Measurements from ENCODE around the gene WDR74. TPM values are rescaled to one million over a fixed set of nuclear protein-coding genes. Genes with fewer than 3 reads are reported as not detected.
A peak's percentile ranks its signal among the peaks of the same experiment; 100 is the strongest.

Gene WDR74
- polyA plus RNA-seq, 5 donors, result 35.6 to 50.3 (median 42.9) TPM

DNA sequence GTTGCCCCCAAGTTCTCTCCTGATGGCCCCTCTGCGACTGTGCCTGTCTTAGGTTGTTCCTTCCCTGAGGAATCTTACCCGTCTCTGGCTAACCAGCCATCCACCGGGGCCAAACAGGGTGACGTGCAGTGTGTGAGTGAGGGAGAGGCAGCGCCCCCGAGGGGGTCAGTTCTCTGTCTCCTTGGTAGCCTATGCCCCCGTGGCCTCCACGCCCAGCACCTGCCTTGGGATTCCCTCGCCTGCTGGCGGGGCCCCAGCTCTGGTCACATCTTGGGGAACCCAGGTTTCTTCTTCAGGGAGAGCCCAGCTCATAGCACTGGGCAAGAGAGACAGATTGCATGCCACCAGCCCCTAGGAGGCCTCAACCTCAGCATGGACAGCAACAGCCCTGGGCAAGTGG lies 39.9 kb downstream of the WDR74 start:
- DNase-seq, result no peak

DNA sequence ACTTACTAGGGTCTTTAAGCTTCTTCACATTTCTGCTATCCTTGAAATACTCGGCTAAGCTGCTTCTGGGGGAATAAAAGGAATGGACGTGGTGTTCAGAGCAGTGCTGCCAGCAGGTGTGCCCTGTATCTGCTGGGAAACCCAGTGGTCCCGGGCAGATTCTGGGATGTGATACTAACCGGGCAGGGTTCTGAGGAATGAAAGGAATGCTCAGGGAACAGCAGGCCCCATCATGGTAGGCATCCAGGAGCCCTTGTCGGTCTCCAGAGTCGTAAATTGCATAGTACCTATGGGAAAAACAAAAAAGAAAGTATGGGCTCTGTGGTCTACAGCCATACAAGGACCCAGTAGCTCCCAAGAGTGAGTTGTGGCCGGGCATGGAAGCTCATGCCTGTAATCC lies 43.1 kb downstream of the WDR74 start:
- DNase-seq, result no peak

DNA sequence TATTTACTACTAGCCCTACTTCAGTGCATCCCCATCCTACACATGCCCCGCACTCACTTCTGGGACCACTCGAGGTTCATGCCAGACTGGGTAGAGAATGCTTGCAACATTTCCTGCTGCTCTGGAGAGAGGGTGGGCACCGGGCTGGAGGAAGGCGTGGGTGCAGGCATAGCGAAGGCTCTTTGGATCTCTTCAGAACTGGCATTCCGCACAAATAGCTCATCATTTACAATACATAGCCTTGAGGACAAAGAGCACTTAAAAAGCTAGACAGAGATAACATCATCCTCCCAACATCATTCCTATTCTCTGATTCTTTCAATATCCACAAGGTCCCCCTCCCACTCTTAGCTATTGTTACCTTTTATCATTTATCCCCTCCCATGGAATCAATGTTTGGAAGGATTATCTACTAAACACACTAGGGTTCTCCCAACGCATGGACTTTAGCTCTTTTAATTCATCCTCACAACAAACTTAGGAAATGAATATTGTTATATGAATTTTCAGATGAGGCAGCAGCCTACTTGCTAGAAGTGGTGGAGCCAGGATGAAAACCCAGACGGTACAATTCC lies 45.1 kb downstream of the WDR74 start:
- DNase-seq, result no peak

DNA sequence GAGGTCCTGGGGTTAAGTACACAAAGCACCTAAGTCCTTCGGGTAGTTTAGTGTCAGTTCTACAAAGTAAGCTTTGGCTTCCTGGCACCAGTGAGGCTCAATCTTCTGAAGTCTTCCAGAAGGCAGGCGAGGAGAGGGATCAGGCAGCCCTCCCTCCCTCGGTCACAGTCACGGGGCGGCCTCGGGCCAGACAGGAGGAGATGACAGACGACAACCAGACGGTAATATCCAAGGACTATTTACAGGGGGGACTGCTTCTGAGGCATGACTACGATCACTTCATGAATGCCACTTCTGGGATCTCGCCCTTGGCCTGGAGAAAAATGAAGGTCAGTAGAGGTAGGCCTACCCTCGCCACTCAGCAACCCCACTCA lies 47.2 kb downstream of the WDR74 start:
- DNase-seq, result peak; percentile 63 to 66

DNA sequence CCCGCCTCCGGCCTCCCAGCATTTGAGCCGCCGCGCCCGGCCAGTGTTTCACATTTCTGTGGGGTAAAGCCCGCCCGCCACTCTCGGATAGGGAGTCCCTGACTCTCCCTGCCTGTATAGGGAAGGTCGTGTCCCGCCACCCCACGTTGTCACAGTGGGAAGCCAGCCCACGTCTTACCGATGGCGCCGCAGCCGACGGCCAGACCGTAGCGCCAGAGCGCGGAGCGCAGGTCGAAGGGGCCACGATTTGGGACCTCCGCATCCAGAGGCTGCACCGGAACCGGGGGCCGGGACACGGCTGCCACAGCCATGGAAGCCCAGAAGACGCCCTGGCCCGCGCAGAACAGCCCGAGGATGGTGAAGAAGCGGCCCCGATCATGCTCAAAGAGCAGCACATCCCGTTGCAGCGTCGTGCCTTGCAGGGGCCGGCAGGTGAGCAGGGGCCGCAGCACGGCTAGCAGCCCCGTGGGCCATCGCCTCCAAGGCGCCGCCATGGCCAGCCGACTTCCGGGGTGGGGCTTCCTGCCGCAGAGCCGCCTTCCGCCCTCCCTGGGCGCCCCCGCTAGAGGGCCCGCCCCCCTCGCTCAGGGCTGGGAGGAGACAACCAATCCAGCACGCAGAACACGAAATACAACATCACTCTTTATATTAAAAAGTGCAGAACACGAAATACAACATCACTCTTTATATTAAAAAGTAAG lies 47.7 kb downstream of the WDR74 start, which contains the start of gene TMEM223:
Gene TMEM223, minus strand, starts transcription at position 506 of the 701 bp plus-strand sequence. Its CDS starts 12 bp downstream, at position 494.
- peak; percentile 81 to 84 for DNase-seq

DNA sequence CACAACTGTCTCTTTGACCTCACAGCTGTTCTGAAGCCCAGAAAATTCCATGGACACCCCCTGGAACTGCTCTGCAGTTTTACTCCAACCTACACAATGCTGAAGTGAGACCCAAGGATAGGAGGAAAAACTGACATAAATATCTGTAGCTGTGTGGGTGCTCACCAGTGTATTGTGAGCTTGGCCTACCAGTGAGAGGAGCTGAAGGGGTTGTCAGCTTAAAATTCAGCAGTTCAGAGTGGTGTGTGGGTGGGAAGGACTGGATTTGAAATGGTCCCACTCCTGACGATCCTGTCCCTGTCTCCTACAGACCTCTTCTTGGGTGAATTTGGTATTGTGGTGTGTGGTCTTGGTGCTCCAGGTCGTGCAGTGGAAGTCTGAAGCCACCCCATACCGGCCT lies 49.8 kb downstream of the WDR74 start:
- no peak for DNase-seq

DNA sequence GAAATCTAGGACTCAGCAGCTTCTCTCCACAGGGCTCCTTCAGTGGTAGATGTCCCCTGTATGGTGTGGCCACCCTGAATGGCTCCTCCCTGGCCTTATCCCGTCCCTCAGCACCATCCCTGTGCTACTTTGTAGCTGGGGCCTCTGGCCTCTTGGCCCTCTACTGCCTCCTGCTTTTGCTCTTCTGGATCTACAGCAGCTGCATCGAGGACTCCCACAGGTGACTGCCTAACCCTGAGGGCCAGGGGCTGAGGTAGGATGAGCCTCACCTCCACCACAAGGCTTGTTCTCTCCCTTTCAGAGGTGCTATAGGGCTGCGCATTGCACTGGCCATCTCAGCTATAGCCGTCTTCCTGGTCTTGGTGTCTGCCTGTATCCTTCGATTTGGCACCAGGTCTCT lies 50.4 kb downstream of the WDR74 start:
- DNase-seq, result no peak

DNA sequence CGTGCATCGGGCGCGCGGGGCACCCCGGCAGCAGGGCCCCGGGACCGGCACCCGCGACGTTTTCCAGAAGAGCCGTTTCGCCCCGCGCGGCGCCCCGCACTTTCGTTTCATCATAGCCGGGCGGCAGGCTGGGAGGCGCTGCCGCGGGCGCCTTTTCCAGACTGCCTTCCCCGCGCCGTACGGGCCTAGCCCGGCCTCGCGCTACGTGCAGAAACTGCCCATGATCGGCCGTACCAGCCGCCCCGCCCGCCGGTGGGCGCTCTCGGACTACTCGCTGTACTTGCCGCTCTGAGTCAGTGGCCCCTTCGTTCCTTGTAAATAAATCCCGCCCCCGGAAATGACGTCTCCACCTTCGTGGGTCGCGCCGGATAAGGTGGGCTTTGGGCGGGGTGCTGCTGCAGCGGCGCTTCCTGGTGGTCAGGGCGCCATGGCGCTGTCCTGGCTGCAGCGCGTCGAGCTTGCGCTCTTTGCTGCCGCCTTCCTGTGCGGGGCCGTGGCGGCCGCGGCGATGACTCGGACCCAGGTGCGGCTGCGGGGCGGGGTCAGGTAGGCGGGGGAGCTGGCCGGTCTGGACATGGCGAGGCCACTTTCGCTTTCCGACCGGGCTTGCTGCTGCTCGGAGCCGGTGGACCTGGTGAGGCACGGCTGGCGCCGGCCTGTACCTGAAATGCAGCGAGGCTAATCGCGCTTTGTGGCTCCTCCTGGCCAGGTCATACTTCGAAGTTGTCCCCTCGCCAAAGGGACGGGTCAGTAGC lies 52.2 kb downstream of the WDR74 start, which contains the start of gene TMEM179B:
Gene TMEM179B, plus strand, starts transcription at position 398 of the 755 bp plus-strand sequence. Its CDS starts 30 bp downstream, at position 428.
- DNase-seq, result peak; percentile 96 to 97

DNA sequence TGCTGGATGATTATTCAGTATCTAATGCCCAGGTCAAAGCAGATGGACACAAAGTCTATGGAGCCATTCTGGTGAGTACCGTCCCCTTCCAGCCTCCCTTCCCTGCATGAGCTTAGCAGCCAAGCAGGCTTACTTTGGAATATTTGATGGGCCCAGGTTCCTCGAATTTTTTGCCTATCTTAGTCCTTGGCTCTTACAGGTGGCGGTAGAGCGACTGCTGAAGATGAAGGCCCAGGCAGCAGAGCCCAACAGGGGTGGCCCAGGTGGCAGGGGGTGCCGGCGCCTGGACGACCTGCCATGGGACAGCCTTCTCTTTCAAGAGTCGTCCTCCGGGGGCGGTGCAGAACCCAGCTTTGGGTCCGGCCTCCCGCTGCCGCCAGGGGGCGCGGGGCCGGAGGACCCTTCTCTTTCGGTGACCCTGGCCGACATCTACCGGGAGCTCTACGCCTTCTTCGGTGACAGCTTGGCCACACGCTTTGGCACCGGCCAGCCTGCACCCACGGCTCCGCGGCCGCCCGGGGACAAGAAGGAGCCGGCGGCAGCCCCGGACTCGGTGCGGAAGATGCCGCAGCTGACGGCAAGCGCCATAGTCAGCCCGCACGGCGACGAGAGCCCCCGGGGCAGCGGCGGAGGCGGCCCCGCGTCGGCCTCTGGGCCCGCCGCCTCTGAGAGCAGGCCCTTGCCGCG lies 52.9 kb downstream of the WDR74 start:
- peak; percentile 85 to 89 for DNase-seq

Other genes starting within 250 kb of the WDR74 start
- 10 to 100 TPM; 22.4 to 26.3 (median 25.0) TPM for gene TUT1, start 248.1 kb downstream of the WDR74 start, polyA plus RNA-seq (ENCODE audit: insufficient read depth in 1 of 5, insufficient read length in 5 of 5, low replicate concordance in 1 of 5)
- 100 to 1,000 TPM in 1 of 5 donors, 10 to 100 TPM in 4; 88.1 to 103 (median 95.4) TPM for gene MTA2, start 237.7 kb downstream of the WDR74 start, polyA plus RNA-seq (ENCODE audit: insufficient read depth in 1 of 5, insufficient read length in 5 of 5, low replicate concordance in 1 of 5)
- gene EML3, start 226.8 kb downstream of the WDR74 start, polyA plus RNA-seq (ENCODE audit: insufficient read depth in 1 of 5, insufficient read length in 5 of 5, low replicate concordance in 1 of 5), result 10 to 100 TPM; 32.6 to 57.4 (median 49.5) TPM
- 1 to 10 TPM; 3.3 to 7.5 (median 4.8) TPM for gene ROM1, start 226.3 kb downstream of the WDR74 start, polyA plus RNA-seq (ENCODE audit: insufficient read depth in 1 of 5, insufficient read length in 5 of 5, low replicate concordance in 1 of 5)
- 10 to 100 TPM; 17.4 to 39.9 (median 26.4) TPM for gene B3GAT3, start 217.6 kb downstream of the WDR74 start, polyA plus RNA-seq (ENCODE audit: insufficient read depth in 1 of 5, insufficient read length in 5 of 5, low replicate concordance in 1 of 5)
- gene GANAB, start 193.0 kb downstream of the WDR74 start, polyA plus RNA-seq (ENCODE audit: insufficient read depth in 1 of 5, insufficient read length in 5 of 5, low replicate concordance in 1 of 5), result 100 to 1,000 TPM; 288 to 339 (median 312) TPM
- 10 to 100 TPM; 12.0 to 19.6 (median 14.3) TPM for gene INTS5, start 186.3 kb downstream of the WDR74 start, polyA plus RNA-seq (ENCODE audit: insufficient read depth in 1 of 5, insufficient read length in 5 of 5, low replicate concordance in 1 of 5)
- gene C11orf98, start 174.4 kb downstream of the WDR74 start, polyA plus RNA-seq (ENCODE audit: insufficient read depth in 1 of 5, insufficient read length in 5 of 5, low replicate concordance in 1 of 5), result 10 to 100 TPM; 45.9 to 64.1 (median 52.8) TPM
- 1 to 10 TPM; 4.8 to 9.0 (median 7.1) TPM for gene CSKMT, start 174.3 kb downstream of the WDR74 start, polyA plus RNA-seq (ENCODE audit: insufficient read depth in 1 of 5, insufficient read length in 5 of 5, low replicate concordance in 1 of 5)
- gene UQCC3, start 167.9 kb downstream of the WDR74 start, polyA plus RNA-seq (ENCODE audit: insufficient read depth in 1 of 5, insufficient read length in 5 of 5, low replicate concordance in 1 of 5), result 10 to 100 TPM in 1 of 5 donors, 1 to 10 TPM in 4; 5.0 to 10.8 (median 6.7) TPM
- 1 to 10 TPM; 4.9 to 9.5 (median 8.8) TPM for gene LBHD1, start 167.3 kb downstream of the WDR74 start, polyA plus RNA-seq (ENCODE audit: insufficient read depth in 1 of 5, insufficient read length in 5 of 5, low replicate concordance in 1 of 5)
- gene UBXN1, start 160.5 kb downstream of the WDR74 start, polyA plus RNA-seq (ENCODE audit: insufficient read depth in 1 of 5, insufficient read length in 5 of 5, low replicate concordance in 1 of 5), result 100 to 1,000 TPM; 132 to 176 (median 145) TPM
- 1 to 10 TPM in 1 of 5 donors, under 1 TPM in 4; 0.37 to 1.3 (median 0.55) TPM for gene LRRN4CL, start 150.1 kb downstream of the WDR74 start, polyA plus RNA-seq (ENCODE audit: insufficient read depth in 1 of 5, insufficient read length in 5 of 5, low replicate concordance in 1 of 5)
- gene BSCL2, start 132.2 kb downstream of the WDR74 start, polyA plus RNA-seq (ENCODE audit: insufficient read depth in 1 of 5, insufficient read length in 5 of 5, low replicate concordance in 1 of 5), result 10 to 100 TPM; 38.0 to 50.3 (median 45.9) TPM
- gene GNG3, start 131.9 kb downstream of the WDR74 start, polyA plus RNA-seq (ENCODE audit: insufficient read depth in 1 of 5, insufficient read length in 5 of 5, low replicate concordance in 1 of 5), result 1 to 10 TPM in 4 of 5 donors, under 1 TPM in 1; 0.73 to 1.7 (median 1.5) TPM
- gene HNRNPUL2, start 112.1 kb downstream of the WDR74 start, polyA plus RNA-seq (ENCODE audit: insufficient read depth in 1 of 5, insufficient read length in 5 of 5, low replicate concordance in 1 of 5), result 10 to 100 TPM; 73.0 to 85.8 (median 81.9) TPM
- 10 to 100 TPM; 36.1 to 47.0 (median 37.1) TPM for gene TTC9C, start 111.1 kb downstream of the WDR74 start, polyA plus RNA-seq (ENCODE audit: insufficient read depth in 1 of 5, insufficient read length in 5 of 5, low replicate concordance in 1 of 5)
- gene ZBTB3, start 85.4 kb downstream of the WDR74 start, polyA plus RNA-seq (ENCODE audit: insufficient read depth in 1 of 5, insufficient read length in 5 of 5, low replicate concordance in 1 of 5), result 1 to 10 TPM; 5.6 to 9.6 (median 7.0) TPM
- gene POLR2G, start 78.0 kb downstream of the WDR74 start, polyA plus RNA-seq (ENCODE audit: insufficient read depth in 1 of 5, insufficient read length in 5 of 5, low replicate concordance in 1 of 5), result 100 to 1,000 TPM; 136 to 186 (median 153) TPM
- 10 to 100 TPM; 23.5 to 30.7 (median 25.7) TPM for gene TAF6L, start 68.2 kb downstream of the WDR74 start, polyA plus RNA-seq (ENCODE audit: insufficient read depth in 1 of 5, insufficient read length in 5 of 5, low replicate concordance in 1 of 5)
- gene TMEM179B, start 52.2 kb downstream of the WDR74 start, polyA plus RNA-seq (ENCODE audit: insufficient read depth in 1 of 5, insufficient read length in 5 of 5, low replicate concordance in 1 of 5), result 10 to 100 TPM; 48.2 to 59.9 (median 51.2) TPM
- 10 to 100 TPM; 18.8 to 28.1 (median 21.0) TPM for gene TMEM223, start 47.6 kb downstream of the WDR74 start, polyA plus RNA-seq (ENCODE audit: insufficient read depth in 1 of 5, insufficient read length in 5 of 5, low replicate concordance in 1 of 5)
- 100 to 1,000 TPM; 111 to 162 (median 134) TPM for gene NXF1, start 34.1 kb downstream of the WDR74 start, polyA plus RNA-seq (ENCODE audit: insufficient read depth in 1 of 5, insufficient read length in 5 of 5, low replicate concordance in 1 of 5)
- gene STX5, start 7.5 kb downstream of the WDR74 start, polyA plus RNA-seq (ENCODE audit: insufficient read depth in 1 of 5, insufficient read length in 5 of 5, low replicate concordance in 1 of 5), result 10 to 100 TPM; 46.7 to 58.3 (median 55.5) TPM
- gene TEX54, start 6.7 kb downstream of the WDR74 start, polyA plus RNA-seq (ENCODE audit: insufficient read depth in 1 of 5, insufficient read length in 5 of 5, low replicate concordance in 1 of 5), result under 1 TPM in 2 of 5 donors, not detected in 3; 0.34 to 0.37 TPM
- gene SLC3A2, start 41.3 kb upstream of the WDR74 start, polyA plus RNA-seq (ENCODE audit: insufficient read depth in 1 of 5, insufficient read length in 5 of 5, low replicate concordance in 1 of 5), result 100 to 1,000 TPM; 167 to 197 (median 172) TPM
- gene CHRM1, start 81.8 kb upstream of the WDR74 start, polyA plus RNA-seq (ENCODE audit: insufficient read depth in 1 of 5, insufficient read length in 5 of 5, low replicate concordance in 1 of 5), result 1 to 10 TPM in 1 of 5 donors, under 1 TPM in 4; 0.58 to 1.3 (median 0.76) TPM
- gene SLC22A6, start 145.4 kb upstream of the WDR74 start, polyA plus RNA-seq (ENCODE audit: insufficient read depth in 1 of 5, insufficient read length in 5 of 5, low replicate concordance in 1 of 5), result under 1 TPM in 1 of 5 donors, not detected in 4; 0.09 TPM
- under 1 TPM in 3 of 5 donors, not detected in 2; 0.04 to 0.22 (median 0.08) TPM for gene SLC22A8, start 176.3 kb upstream of the WDR74 start, polyA plus RNA-seq (ENCODE audit: insufficient read depth in 1 of 5, insufficient read length in 5 of 5, low replicate concordance in 1 of 5)